Ramos (cell line): Measurements from ENCODE around the gene COL8A2.

ENCODE experiments used
- in situ Hi-C: fragments of 300-500 bp; cut with MboI; formaldehyde crosslinking; loops from one replicate; pipeline ENCODE4 v1.14.3; 2022; ENCODE audit warnings: low sequenced_read_pairs; ENCODE audit not compliant: unreplicated experiment

The COL8A2 gene

DNA sequence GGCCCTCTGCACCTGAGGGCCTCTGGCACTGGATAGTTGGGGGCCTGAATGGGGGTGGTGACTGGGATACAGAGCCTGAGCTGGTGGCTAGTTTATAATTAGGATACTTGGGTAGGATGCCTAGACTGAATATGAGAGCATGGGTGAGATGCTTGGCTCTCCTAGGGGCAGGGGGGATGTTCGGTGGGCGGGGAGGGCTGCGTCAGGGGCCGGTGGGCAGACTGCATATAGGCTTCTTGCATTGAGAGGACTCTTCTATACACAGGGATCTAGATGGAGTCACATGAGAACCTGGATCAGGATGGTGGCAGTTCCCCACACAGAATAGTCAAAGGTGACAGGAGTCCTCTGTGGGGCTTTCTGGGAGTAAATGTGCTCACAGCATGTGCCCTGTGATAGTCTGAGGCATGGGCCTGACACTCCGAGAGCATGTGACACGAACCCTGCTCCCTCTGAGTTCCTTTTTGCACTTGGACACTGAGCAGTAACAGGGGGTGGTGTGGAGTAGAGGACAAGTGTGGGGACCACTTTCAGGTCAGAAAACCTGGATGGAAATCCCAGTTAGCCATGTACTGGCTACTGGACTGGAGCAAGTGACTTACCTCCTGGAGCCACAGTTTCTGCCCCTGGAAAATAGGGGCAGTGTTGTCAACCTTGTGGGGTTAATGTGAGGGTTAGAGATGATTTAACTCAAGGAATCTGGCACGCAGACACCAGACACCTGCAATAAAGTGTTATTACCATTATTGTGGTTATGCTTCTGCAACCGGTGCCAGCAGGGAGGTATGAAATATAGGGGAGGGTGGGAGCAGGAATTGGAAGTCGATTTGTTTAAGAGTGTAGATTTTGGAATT is 33.2 kb upstream of the COL8A2 start:
- in situ Hi-C loops = no loop called here

- in situ Hi-C loops = no loop called here
These were observed 32.3 kb upstream of the COL8A2 start for GRCh38 chr1:36157115-36157903.

GRCh38 chr1:36156329-36157114 is 31.5 kb upstream of the COL8A2 start:
- in situ Hi-C loops = no loop called here

DNA sequence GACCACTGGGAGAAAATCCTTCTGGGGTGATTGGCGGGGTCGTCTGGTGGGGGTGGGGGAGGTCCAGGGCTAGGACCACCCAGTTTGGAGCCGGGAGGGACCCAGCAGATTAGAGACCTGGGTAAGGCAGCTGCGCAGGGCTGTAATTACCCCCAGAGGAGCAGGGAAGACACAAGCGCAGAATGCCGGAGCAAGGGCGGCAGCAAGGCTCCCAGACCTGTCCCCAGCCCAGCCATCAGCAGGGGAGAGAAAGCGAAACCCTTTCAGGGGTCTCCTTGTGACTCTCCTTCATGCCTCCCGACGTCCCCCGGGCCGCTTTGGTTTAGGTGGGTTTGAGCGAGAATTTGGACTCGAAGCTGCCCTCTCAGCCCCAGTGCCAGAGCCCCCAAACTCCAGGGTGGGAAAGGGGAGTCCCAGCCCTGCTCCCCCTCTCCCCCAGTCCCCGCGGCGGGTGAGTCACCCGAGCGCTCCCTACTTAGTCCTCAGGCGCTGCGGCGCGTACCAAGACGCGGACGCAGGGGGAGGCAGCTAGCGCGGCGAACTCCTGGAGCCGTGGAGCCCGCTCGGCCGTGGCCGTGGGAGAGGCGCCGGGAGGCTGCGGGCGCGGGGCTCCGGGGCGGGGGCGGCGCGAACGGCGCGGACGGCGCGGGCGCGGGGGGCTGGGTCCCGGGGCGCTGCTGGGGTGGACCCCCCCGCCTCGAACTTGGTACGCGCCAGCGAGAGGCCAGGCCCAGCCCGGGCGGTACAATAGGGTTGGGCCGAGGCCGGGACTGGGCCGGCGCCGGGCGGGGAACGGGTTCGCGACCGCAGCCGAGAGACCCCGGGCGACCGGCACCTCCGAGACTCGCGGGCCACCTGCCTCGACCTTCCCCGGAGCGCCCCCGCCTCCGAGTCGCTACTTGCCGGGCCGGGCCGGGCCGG is 30.6 kb upstream of the COL8A2 start, which contains the start of gene MAP7D1:
TSS of gene MAP7D1 (plus strand) at position 753 of the 921 bp plus-strand sequence. CDS start 258 bp downstream, outside the sequence.
- in situ Hi-C loops = no loop called here

GRCh38 chr1:36154765-36155407 is 29.9 kb upstream of the COL8A2 start:
- in situ Hi-C loops = loop anchor here (5.0 kb wide), 1 partner anchor 32 kb away; no protein-coding TSS in a partner anchor

DNA sequence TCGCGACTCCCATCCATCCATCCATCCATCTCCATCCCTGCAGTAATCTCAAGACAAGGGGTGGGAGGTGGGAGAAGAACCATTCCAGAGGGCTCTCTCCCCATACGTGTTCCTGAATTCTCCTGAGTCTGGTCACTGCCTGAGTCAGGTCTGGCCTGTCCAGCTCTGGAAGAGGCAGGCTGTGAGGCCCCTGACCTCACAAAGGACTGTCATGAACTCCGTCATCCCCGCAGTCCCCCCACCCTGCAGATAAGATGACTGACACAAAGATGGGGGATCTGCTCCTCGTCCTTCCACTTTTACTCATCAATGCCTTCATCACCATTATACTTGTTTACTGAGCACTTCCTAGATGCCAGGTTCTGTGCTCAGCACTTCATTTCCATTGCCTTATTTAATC is 29.3 kb upstream of the COL8A2 start:
- in situ Hi-C loops = loop anchor here (5.0 kb wide), 1 partner anchor 33 kb away; no protein-coding TSS in a partner anchor

GRCh38 chr1:36153476-36153875 is 28.5 kb upstream of the COL8A2 start:
- in situ Hi-C loops = loop anchor here (5.0 kb wide), 1 partner anchor 34 kb away; no protein-coding TSS in a partner anchor

DNA sequence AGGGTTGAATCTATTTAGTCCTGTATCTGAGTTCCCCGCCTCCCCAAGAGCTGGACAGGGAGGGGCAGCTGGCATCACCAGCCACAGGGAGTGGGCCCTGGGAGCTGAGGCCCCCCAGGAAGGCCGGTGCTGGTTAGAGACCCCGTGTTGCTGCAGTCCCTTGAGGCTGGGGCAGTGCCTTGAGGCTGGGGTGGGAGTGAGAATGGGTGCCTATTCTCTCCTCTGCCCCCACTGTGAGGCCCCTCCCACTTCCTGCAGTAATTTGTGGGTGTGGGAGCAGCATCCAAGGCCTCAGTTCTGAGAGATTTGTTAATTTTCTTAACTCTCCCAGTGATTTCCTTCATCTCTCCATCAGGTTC is 26.8 kb upstream of the COL8A2 start:
- in situ Hi-C loops = loop anchor here (5.0 kb wide), 1 partner anchor 35 kb away; no protein-coding TSS in a partner anchor

GRCh38 chr1:36151134-36151844 is 26.3 kb upstream of the COL8A2 start:
- in situ Hi-C loops = loop anchor here (5.0 kb wide), 1 partner anchor 36 kb away; no protein-coding TSS in a partner anchor

DNA sequence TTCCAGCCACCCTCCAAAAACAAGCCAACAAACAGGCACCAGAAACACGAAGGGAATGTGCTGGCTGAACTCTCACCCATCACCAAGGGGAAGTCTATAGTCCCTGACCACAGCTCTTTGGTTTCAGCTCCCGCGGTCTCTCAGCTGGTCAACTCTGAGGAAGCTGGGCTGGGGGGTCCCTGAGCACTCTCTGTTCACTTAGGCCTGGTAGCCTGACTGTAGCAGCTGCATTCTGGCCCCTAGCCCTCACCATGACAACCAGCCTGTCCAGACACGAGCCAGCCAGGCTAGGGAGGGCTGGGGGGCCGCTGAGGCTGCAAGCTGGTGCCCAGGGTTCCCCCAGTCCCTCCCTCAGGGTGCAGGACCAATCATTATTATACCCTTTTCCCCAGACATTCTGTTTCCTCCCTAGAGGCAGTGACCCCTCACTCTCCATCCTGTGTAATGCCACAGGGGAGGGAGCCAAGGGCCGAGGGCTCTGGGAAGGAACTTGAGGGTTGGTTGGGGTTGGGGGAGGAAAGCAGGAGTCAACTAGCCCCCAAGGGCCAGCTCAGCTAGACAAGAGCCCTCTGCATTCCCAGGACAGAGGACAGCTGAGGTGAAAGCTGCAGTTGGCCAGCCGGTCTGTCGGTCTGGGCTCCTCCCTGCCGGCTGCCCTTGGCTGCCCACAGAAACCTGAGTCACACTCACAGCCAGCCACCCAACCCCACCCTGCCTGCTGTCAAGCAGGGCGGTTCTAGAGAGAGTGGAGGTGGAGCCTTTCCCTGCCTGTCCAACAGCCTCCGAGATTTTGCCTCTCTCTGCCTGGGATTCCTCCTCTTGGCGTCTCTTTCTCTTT is 25.5 kb upstream of the COL8A2 start:
- in situ Hi-C loops = loop anchor here (5.0 kb wide), 1 partner anchor 37 kb away; no protein-coding TSS in a partner anchor

DNA sequence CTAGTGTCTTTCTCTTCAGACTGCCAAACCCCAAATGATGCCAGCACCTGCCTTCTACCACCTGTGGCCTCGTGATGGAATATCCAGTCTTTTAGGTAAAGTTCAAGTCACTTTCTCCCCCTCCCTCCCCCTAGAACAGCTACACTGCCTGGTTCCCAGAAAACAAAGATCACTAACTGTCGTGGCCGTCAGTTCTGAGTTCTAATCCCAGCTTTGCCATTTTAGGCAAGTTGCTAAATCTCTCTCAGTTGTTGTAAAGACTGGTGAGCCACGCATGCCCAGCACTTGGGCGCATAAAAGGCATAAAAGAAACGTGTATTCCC is 24.9 kb upstream of the COL8A2 start:
- in situ Hi-C loops = loop anchor here (5.0 kb wide), 1 partner anchor 37 kb away; no protein-coding TSS in a partner anchor

GRCh38 chr1:36149237-36149972 is 24.4 kb upstream of the COL8A2 start, which contains the start of gene TRAPPC3:
TSS of gene TRAPPC3 (minus strand) at chr1:36149486. CDS start at chr1:36149378, 108 bp downstream.
- in situ Hi-C loops = no loop called here

DNA sequence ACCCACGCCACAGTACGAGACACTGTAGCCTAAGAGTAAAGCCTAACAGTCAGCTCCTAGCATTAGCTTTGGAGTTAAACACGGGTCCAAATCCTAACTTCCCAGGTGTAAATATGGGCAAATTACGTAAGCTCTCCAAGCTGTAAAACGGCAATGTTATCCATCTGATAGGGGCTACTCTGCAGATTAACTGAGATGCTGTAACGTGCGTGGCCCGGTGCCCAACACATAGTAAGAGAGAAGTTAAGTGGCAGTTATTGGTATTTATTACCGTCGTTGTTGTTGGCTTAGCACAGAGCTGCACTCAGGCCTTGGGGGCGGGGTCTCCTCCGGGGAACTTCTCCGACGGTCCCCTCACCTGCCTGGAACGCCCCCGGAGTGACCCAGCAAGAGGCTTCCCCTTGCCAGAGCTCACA is 23.8 kb upstream of the COL8A2 start:
- in situ Hi-C loops = no loop called here

GRCh38 chr1:36144413-36144812 is 19.4 kb upstream of the COL8A2 start:
- in situ Hi-C loops = loop anchor here (5.0 kb wide), 1 partner anchor 37 kb away; no protein-coding TSS in a partner anchor

DNA sequence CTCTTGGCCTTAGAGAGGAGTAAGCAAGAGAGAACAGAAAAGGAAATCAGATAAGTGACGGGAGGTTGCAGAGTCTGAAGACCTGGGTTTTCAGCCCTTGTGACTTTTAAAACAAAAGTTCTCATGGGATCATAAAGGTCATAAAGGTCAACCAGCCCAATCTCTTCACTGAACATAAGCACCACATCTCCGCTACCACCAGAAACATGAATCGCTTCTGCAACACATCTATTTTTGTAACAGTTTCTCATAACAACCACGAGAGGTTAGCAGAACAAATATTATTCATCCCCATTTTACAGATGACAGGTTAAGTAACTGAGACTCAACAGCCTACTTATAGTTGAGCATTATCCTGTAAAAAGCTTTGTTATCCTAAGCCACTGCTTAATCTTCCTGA is 18.4 kb upstream of the COL8A2 start:
- in situ Hi-C loops = loop anchor here (5.0 kb wide), 1 partner anchor 36 kb away; no protein-coding TSS in a partner anchor

GRCh38 chr1:36142121-36142520 is 17.1 kb upstream of the COL8A2 start:
- in situ Hi-C loops = loop anchor here (5.0 kb wide), 1 partner anchor 35 kb away; no protein-coding TSS in a partner anchor
